ENCODE data around the gene CAMK1D.

Gene CAMK1D

DNA sequence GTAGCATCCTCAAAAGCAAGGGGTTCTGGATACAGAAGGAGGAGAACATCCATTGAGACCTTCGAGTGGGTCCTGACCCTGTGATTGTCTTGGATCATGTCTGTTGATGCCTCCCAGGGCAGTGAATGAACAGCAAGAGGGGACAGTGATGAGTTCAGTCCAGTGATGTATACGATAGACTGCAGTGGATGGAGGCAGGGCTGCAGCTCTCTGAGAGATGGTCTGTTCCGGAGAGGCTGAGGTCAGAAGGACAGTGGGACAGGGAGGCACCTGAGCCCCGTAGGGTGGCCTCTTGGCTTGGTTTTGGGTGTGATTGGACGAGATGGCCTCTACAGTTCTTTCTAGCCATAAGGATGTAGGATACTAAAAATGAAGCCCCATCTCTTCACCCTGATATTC is 280.4 kb downstream of the CAMK1D start:
- no peak for DNase-seq (ENCODE audit: low spot score)

DNA sequence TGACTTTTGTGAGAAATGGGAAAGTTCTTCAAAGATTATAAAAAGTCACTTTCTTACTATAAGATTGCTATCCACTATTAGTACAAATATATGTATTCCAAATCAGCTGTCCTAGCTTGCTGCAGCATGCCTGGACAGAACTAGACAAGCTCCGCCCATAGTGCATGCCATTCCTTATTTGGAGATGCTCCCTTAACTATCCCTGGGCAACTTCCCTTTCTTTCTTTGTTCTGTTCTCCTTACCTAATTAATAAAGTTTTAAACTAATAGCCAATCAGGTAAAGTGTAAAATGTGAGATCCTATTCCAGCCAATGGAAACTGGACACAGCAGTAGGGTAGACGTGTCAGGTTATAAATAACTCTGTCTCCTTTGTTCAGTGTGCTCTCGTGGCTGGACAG is 281.9 kb downstream of the CAMK1D start:
- no peak for DNase-seq (ENCODE audit: low spot score)

GRCh38 chr10:12631787-12632562 is 282.6 kb downstream of the CAMK1D start:
- no peak for DNase-seq (ENCODE audit: low spot score)

DNA sequence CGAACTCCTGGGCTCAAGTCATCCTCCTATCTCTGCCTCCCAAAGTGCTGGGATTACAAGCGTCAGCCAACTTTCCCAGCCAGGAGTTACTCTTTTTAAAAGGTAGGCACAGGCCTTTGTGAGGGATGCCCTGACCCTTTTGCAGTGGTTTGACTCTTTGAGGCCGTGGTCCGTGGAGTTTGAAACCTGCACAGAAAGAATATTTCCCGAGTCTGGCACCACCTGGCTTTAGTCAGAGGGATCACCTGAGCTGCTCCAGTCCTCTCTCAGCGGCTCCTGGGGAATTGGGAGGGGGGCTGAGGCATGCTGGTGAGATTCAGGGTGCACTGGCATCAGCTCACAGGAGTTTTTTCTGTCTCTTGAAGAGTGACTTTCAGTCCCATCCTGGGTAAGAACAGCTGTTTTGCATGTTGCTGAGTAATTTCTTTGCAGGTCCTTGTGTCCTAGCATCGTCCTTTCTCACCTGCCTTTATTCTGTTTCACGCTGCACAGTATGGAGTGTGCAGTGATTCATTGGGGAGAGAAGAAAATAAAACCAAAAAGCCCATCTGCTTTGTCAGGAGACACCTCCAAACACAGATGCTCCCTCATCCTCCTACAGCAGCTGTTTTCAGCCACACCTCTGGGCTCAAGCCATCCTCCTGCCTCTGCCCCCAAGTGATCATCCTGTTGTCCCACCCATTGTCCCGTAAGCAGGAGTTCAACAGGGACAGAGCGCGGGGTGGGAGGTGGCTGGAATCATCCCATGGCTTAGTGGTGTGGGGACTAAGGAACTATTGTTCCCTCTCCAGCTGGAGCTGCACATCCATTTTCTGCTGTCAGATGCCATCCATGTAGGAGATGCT is 284.7 kb downstream of the CAMK1D start:
- no peak for DNase-seq (ENCODE audit: low spot score)

- DNase-seq (ENCODE audit: low spot score) = no peak
Observed at GRCh38 chr10:12634621-12634931, 285.2 kb downstream of the CAMK1D start.

DNA sequence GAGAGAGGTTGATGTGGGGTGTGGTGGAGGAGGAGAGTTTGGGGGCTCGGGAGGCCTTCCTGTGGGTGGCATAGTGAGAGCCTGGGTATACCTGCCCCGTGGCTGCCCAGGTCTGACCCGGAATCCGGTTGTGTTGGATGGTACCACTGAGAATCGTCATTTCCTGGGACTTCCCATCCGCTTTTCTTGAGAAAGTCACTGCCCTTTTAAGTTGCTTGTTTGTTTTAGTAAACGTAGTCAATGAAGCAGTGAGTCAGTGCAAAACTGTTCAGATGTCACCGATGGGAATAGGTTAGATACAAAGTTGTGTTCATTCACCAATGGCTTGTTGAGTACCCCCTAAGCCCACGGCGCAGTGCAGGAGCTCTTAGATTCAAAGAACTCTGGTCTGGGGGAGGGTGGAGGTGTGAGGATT is 285.8 kb downstream of the CAMK1D start:
- peak; percentile 21 for DNase-seq (ENCODE audit: low spot score)

GRCh38 chr10:12636571-12636970 is 287.2 kb downstream of the CAMK1D start:
- no peak for DNase-seq (ENCODE audit: low spot score)

- no peak for DNase-seq (ENCODE audit: low spot score)
Observed at GRCh38 chr10:12637649-12638048, 288.3 kb downstream of the CAMK1D start.

DNA sequence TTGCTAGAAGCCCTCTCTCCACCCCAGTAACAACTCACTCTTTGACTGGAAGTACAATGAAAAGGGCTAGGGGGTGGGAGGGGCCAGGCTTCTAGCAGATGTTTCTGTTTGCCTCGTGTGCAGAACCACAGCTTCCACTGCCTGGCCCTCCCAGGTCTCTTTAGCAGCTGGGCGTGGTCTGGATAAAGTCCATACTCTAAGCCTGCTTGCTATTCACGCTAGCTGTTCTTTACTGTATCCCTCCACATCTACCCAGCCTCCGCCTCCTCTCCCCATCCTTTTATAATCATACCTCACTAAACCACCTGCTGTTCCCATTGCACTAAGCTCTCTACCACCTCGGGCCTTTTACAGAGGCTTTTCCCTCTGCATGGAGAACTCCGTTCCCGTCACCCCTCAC is 288.8 kb downstream of the CAMK1D start:
- DNase-seq (ENCODE audit: low spot score) = peak; percentile 4

DNA sequence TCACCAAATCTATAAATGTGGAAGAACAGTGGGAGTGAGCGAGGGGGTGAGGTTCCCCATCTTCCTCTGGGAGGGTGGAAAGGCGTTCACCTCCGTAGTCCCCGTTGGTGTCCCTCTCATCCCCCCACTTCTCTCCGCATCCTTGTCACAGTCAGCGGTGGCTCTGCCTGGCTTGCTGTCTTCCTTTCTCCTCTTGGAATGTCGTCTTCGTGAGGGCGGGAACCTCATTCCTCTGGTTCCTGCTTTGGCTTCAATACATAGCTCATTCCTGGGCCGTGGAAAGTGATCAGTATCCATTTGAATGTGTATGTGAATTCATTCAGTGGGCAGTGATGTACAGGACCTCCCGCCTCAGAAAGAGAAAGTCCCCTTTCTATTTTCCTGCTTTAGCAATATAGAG is 289.4 kb downstream of the CAMK1D start:
- no peak for DNase-seq (ENCODE audit: low spot score)

GRCh38 chr10:12639996-12640944 is 290.9 kb downstream of the CAMK1D start:
- no peak for DNase-seq (ENCODE audit: low spot score)

DNA sequence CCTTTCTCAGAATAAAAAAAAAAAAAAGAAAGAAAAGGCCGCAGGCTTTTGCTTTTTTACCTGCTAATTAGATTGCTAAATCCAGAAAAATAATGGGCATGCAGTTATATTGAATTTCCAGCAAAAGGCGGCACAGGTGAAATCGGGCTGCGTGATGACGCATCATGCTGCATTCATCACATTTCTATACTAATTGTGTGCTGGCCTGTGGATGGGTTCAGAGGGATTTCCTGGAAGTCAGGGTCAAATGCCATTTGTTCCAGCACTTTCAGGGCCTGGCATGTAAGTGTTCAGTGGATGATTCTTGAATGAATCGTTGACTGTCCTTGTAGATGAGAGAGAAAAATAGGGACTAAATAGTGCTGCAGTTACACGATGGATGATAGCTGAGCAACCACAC is 292.7 kb downstream of the CAMK1D start:
- DNase-seq (ENCODE audit: low spot score) = no peak

- DNase-seq (ENCODE audit: low spot score) = no peak
Observed at GRCh38 chr10:12643279-12643678, 293.9 kb downstream of the CAMK1D start.

- peak; percentile 19 for DNase-seq (ENCODE audit: low spot score)
Observed at GRCh38 chr10:12644380-12645144, 295.2 kb downstream of the CAMK1D start.

GRCh38 chr10:12645449-12645848 is 296.1 kb downstream of the CAMK1D start:
- DNase-seq (ENCODE audit: low spot score) = no peak

- no peak for DNase-seq (ENCODE audit: low spot score)
Observed at GRCh38 chr10:12649012-12649584, 299.8 kb downstream of the CAMK1D start.

GRCh38 chr10:12650122-12650521 is 300.8 kb downstream of the CAMK1D start:
- no peak for DNase-seq (ENCODE audit: low spot score)

DNA sequence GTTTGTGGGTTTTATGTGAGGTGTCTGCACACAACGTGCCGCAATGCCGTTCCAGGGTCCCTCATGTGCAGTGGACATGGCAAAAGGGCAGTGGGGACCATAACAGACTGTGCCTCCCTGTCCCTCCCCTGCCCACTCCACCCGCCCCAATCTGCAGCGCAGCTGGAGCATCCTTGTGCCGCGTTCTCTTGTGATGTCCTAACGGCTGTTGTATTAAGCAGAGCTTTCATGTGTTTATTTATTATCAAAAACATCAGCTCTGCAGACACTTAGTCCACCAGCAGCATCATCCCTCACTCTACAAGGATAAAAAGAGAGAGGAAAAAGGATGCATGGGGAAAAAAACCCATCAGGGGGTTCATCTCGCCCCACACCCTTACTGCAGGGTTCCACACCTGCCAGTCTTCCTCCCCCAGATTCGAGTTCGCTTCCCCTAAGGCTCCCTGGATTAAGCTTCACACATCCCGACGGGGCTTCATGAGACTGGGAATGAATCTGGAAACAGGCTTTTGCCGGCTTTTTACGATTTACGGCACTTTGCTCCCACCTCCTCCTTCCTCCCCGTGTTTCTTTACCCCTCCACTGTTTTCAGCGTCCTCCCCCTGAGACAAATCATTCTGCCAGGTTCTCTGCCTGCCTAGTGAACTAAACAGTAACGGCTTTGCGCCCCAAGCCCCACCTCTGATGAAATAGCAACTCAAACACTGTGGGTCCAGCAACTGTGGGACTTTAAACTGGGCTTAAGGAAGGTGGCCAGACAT is 301.4 kb downstream of the CAMK1D start:
- DNase-seq (ENCODE audit: low spot score) = no peak

- DNase-seq (ENCODE audit: low spot score) = peak; percentile 19
Observed at GRCh38 chr10:12655940-12656339, 306.6 kb downstream of the CAMK1D start.

DNA sequence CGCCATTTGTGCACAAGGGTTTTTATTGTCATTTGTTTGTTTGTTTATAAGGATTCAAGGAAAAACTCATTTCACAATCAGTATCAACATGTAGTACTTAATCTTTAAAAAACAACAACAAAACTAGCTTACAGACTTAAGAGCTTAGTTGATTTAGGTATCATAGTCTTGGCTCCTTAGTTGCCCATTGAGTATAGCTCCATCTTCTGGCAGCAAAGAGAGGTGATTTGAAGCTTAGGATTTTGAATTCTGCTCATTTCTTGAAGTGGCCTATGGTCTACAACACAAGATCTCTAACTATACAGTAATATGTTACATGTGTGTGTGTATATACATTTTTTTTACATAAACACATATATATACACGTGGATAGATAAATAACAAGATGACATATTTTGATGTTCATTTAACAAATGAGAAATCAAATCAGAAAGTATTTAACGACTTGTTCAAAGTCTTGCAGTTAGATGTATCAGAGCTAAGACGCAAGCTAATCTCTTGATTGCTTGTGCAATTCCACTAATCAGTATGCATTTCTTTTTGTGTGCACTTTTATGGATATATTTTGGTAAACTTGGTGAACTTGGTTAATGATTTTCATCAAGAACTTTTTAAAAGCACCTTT is 307.3 kb downstream of the CAMK1D start:
- DNase-seq (ENCODE audit: low spot score) = peak; percentile 59
